ENCODE data around the gene C7. TPM values are rescaled to one million over a fixed set of nuclear protein-coding genes. Genes with fewer than 3 reads are reported as not detected.

The C7 gene
- total and polyA plus RNA-seq, 2 of the 13 experiments (the other 11 are each of a cell fraction or from before 2014, with no cell fraction given) = 1.7 to 3.5 TPM

DNA sequence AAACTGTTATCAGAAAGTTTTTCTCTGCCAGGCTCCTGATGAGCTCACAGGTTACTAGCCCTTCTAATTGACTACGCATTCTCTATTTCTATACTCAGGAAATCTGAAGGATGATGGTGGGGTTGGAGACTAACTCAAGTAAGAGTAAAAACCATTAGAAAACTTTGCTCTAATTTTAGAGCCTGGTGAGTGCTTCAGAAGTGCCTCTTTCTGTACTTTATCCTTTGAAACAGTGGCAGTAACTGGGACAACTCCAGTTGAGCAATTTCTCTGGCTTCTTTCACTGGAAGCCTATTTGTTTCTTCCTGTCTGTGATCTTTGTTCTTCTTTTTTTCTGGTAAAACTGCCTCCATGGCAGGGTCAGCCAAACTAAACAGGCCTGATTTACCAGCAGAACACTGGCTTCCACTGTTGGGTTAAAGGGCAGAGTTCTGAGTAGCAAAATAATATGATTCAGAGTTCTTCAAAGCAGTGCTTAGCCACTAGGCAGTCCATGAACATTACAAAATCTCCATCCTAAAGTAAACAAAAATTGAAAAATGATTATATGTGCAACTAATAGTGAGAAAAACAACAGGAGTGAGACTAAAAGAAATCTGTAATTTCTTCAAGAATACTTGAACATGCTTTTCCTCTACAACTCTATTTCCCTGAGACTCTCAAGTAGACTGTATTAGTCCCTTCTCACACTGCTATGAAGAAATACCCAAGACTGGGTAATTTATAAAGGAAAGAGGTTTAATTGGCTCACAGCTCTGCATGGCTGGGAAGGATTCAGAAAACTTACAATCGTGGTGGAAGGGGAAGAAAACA is 82.1 kb downstream of the C7 start (continued):
- peak in 1 of 2 experiments; percentile 95; a peak in 2 of 4 replicates for TF ChIP-seq EP300 (IDR thresholded peaks at IDR 0.05; ENCODE audit: low read depth in 2 of 2, low read length in 2 of 2)
- peak; percentile 84; the same call in 1 of the 2 replicates for TF ChIP-seq EP300 (CRISPR knock-in tag; IDR thresholded peaks at IDR 0.05; ENCODE audit: borderline replicate concordance)
- peak; percentile 45; the same call in 1 of the 2 replicates for TF ChIP-seq ZNF564 (CRISPR knock-in tag; IDR thresholded peaks at IDR 0.05)
- no peak for TF ChIP-seq ZNF251 (CRISPR knock-in tag; IDR thresholded peaks at IDR 0.05)
- no peak for TF ChIP-seq ZNF142 (CRISPR knock-in tag; IDR thresholded peaks at IDR 0.05)
- TF ChIP-seq ZNF296 (CRISPR knock-in tag; conservative IDR thresholded peaks at IDR 0.05) = no peak
- no peak for TF ChIP-seq GPN1 (CRISPR knock-in tag; IDR thresholded peaks at IDR 0.05; ENCODE audit: borderline replicate concordance)
- TF ChIP-seq FOXK2 (IDR thresholded peaks at IDR 0.05) = no peak
- TF ChIP-seq ZNF816 (CRISPR knock-in tag; IDR thresholded peaks at IDR 0.05; ENCODE audit: borderline replicate concordance) = no peak
- TF ChIP-seq ZNF598 (CRISPR knock-in tag; IDR thresholded peaks at IDR 0.05; ENCODE audit: borderline replicate concordance) = no peak
- no peak for TF ChIP-seq FOXM1 (CRISPR knock-in tag; IDR thresholded peaks at IDR 0.05)
- no peak for TF ChIP-seq TOE1 (CRISPR knock-in tag; IDR thresholded peaks at IDR 0.05)
- no peak for TF ChIP-seq ZNF703 (CRISPR knock-in tag; IDR thresholded peaks at IDR 0.05; ENCODE audit: borderline replicate concordance)
- no peak for TF ChIP-seq TSC22D2 (CRISPR knock-in tag; IDR thresholded peaks at IDR 0.05; ENCODE audit: borderline replicate concordance)
- no peak for TF ChIP-seq ZNF577 (CRISPR knock-in tag; IDR thresholded peaks at IDR 0.05; ENCODE audit: borderline replicate concordance, low read depth)
- no peak for TF ChIP-seq ZNF138 (CRISPR knock-in tag; IDR thresholded peaks at IDR 0.05; ENCODE audit: low read depth)
- no peak for TF ChIP-seq ZNF674 (CRISPR knock-in tag; IDR thresholded peaks at IDR 0.05; ENCODE audit: low read depth)
- TF ChIP-seq, protein P1, sequence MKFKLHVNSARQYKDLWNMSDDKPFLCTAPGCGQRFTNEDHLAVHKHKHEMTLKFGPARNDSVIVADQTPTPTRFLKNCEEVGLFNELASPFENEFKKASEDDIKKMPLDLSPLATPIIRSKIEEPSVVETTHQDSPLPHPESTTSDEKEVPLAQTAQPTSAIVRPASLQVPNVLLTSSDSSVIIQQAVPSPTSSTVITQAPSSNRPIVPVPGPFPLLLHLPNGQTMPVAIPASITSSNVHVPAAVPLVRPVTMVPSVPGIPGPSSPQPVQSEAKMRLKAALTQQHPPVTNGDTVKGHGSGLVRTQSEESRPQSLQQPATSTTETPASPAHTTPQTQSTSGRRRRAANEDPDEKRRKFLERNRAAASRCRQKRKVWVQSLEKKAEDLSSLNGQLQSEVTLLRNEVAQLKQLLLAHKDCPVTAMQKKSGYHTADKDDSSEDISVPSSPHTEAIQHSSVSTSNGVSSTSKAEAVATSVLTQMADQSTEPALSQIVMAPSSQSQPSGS (CRISPR knock-in tag; IDR thresholded peaks at IDR 0.05) = 0 out of 2 replicates have a peak, but pooled peaks have one; percentile 62
- TF ChIP-seq ZKSCAN5 (CRISPR knock-in tag; IDR thresholded peaks at IDR 0.05) = no peak
- TF ChIP-seq LCORL (IDR thresholded peaks at IDR 0.05) = peak; percentile 37; the same call in 1 of the 2 replicates
- TF ChIP-seq LCORL (CRISPR knock-in tag; IDR thresholded peaks at IDR 0.05) = peak; percentile 73; the same call in 1 of the 2 replicates
- peak; percentile 77; the same call in 1 of the 2 replicates for TF ChIP-seq SMYD3 (CRISPR knock-in tag; IDR thresholded peaks at IDR 0.05)
- TF ChIP-seq U2AF2 (IDR thresholded peaks at IDR 0.05; ENCODE audit: low read depth, low read length) = no peak
